Prostate gland (tissue), 2 donors: ENCODE measurements around the gene RIMBP2. TPM values are rescaled to one million over a fixed set of nuclear protein-coding genes. Genes with fewer than 3 reads are reported as not detected.

Source experiments
- DNase-seq: peaks from one replicate; pipeline ENCODE4 v3.0.0-alpha.2; 2019; ENCODE audit warnings: low spot score
- H3K27ac ChIP-seq, 2 donors: fragments of 200-600 bp; sonication (generic); 2 replicates each; pipeline ENCODE4 v1.5.1; 2017 to 2019
- H3K27me3 ChIP-seq: fragments of 200-600 bp; sonication (generic); replicated peaks from 2 replicates; pipeline ENCODE4 v1.5.1; 2019; ENCODE audit not compliant: insufficient read depth
- H3K36me3 ChIP-seq, 2 donors: fragments of 200-600 bp; sonication (generic); 1 replicate in 1 of 2; 2 replicates in 1 of 2; pipeline versions ENCODE4 v1.5.1 to v1.8.1; 2017 to 2019
- H3K4me1 ChIP-seq: fragments of 200-600 bp; sonication (generic); replicated peaks from 2 replicates; pipeline ENCODE4 v1.5.1; 2019
- H3K4me3 ChIP-seq, 2 donors: fragments of 200-600 bp; sonication (generic); 2 replicates each; pipeline ENCODE4 v1.5.1; 2017 to 2019
- H3K9me3 ChIP-seq: fragments of 200-600 bp; sonication (generic); 2 replicates; pipeline ENCODE4 v1.5.1; 2017
- CTCF ChIP-seq, 4 experiments: fragments of 200-600 bp in 2 of 4; fragments of 450-650 bp in 2 of 4; sonication (generic) in 2 of 4; IDR thresholded peaks; 1 replicate in 3 of 4; 2 replicates in 1 of 4; pipeline ENCODE4 v1.5.1; 2016 to 2019; ENCODE audit warnings: antibody characterized with exemption in 4 of 4, mild to moderate bottlenecking in 2 of 4, moderate library complexity in 2 of 4
- POLR2A ChIP-seq: fragments of 450-650 bp; IDR thresholded peaks from one replicate; pipeline ENCODE4 v1.6.1; 2016; ENCODE audit warnings: antibody characterized with exemption, mild to moderate bottlenecking
- POLR2AphosphoS5 ChIP-seq: sonication (generic); formaldehyde crosslinking; IDR thresholded peaks from one replicate; pipeline ENCODE4 v1.6.1; 2017; ENCODE audit warnings: antibody characterized with exemption
- WGBS: methylation state at CpG from one replicate; pipeline ENCODE4 v1.1.5; 2018; 5-methylcytosine and 5-hydroxymethylcytosine counted together
- intact Hi-C: fragments of 100-400 bp; cut with DNase I; formaldehyde crosslinking; loops from one replicate; pipeline ENCODE4 v1.14.2; 2022
- total RNA-seq, 2 donors: library from RNA; depleted of rRNA; stranded (reverse); fragments of >200 nt; gene quantifications; one replicate each; pipeline ENCODE4 v1.1.0, GENCODE V29; 2016

Gene RIMBP2
- total RNA-seq, 2 donors from 2014 or later, result 0.96 to 7.0 TPM

GRCh38 chr12:130574402-130574801, 141.7 kb downstream of the RIMBP2 start:
- Histone ChIP-seq H3K27ac (no peak overlapping the region), H3K27me3 (no peaks in the 10 kb centered on the region), H3K4me1 (no peaks in the 10 kb centered on the region), H3K9me3 (no peaks in the 10 kb centered on the region), H3K36me3 (no peaks in the 10 kb centered on the region), H3K4me3 (no peak overlapping the region)
- DNase-seq, result no peak
- intact Hi-C loops, result no loop called here
- WGBS, result 82% methylated on average over 6 of the region's 6 CpGs
- no peak for TF ChIP-seq CTCF (IDR thresholded peaks at IDR 0.05)
- TF ChIP-seq POLR2AphosphoS5, result no peak

GRCh38 chr12:130573766-130574165, 142.3 kb downstream of the RIMBP2 start:
- DNase-seq, result no peak
- Histone ChIP-seq H3K9me3 (no peaks in the 10 kb centered on the region), H3K4me1 (no peaks in the 10 kb centered on the region), H3K27me3 (no peaks in the 10 kb centered on the region), H3K4me3 (no peak overlapping the region), H3K27ac (no peak overlapping the region), H3K36me3 (no peaks in the 10 kb centered on the region)
- TF ChIP-seq CTCF (IDR thresholded peaks at IDR 0.05) (no peak), POLR2AphosphoS5 (no peak), POLR2A (no peak)
- intact Hi-C loops, result no loop called here
- 76% methylated on average over 7 of the region's 7 CpGs for WGBS

- Histone ChIP-seq H3K27me3 (no peaks in the 10 kb centered on the region), H3K4me3 (no peak overlapping the region), H3K4me1 (no peaks in the 10 kb centered on the region), H3K36me3 (no peaks in the 10 kb centered on the region), H3K27ac (no peak overlapping the region), H3K9me3 (no peaks in the 10 kb centered on the region)
- intact Hi-C loops, result no loop called here
- WGBS, result 90% methylated on average over 14 of the region's 14 CpGs
- TF ChIP-seq POLR2AphosphoS5, result no peak
- no peak for TF ChIP-seq POLR2A
- no peak for TF ChIP-seq CTCF (IDR thresholded peaks at IDR 0.05)
- DNase-seq, result no peak
These were observed 142.9 kb downstream of the RIMBP2 start for GRCh38 chr12:130573235-130573634.

GRCh38 chr12:130572553-130572952, 143.5 kb downstream of the RIMBP2 start:
- no peak for DNase-seq
- Histone ChIP-seq H3K9me3 (no peaks in the 10 kb centered on the region), H3K36me3 (no peaks in the 10 kb centered on the region)

More at GRCh38 chr12:130572553-130572952, 143.5 kb downstream of the RIMBP2 start:
- no peak overlapping the region for H3K4me3 ChIP-seq
- no peak for TF ChIP-seq POLR2A
- TF ChIP-seq CTCF (IDR thresholded peaks at IDR 0.05), result no peak
- TF ChIP-seq POLR2AphosphoS5, result no peak
- WGBS, result 59% methylated on average over 11 of the region's 11 CpGs
- no peaks in the 10 kb centered on the region for H3K4me1 ChIP-seq
- no peak overlapping the region for H3K27ac ChIP-seq
- intact Hi-C loops, result no loop called here
- no peaks in the 10 kb centered on the region for H3K27me3 ChIP-seq
